HG02759 (cell line): ENCODE data around the gene IDNK.
"Not testable (repeated sequence)": the region's sequence is repeated elsewhere in the genome, so short reads cannot be mapped to it uniquely, and the experiment has no call there.

ENCODE experiments used
- ATAC-seq: cut with Tn5 transposase; IDR thresholded peaks from one replicate; pipeline ENCODE4 v1.9.1; 2021; ENCODE audit warnings: mild to moderate bottlenecking, moderate library complexity; ENCODE audit not compliant: unreplicated experiment

IDNK gene

GRCh38 chr9:83622939-83623678 is at the start of gene IDNK:
IDNK (plus strand) TSS chr9:83623143; CDS start chr9:83623172, 29 bp downstream.
- ATAC-seq = peak; percentile 83

GRCh38 chr9:83574482-83574881 is 48.5 kb upstream of the IDNK start:
- no peak for ATAC-seq

GRCh38 chr9:83582029-83582428 is 40.9 kb upstream of the IDNK start:
- no peak for ATAC-seq

GRCh38 chr9:83583151-83584014 is 39.6 kb upstream of the IDNK start:
- ATAC-seq = peak; percentile 69

GRCh38 chr9:83584995-83585394 is 37.9 kb upstream of the IDNK start:
- ATAC-seq = no peak

GRCh38 chr9:83588256-83588655 is 34.7 kb upstream of the IDNK start:
- no peak for ATAC-seq

- no peak for ATAC-seq
These were observed 25.9 kb upstream of the IDNK start for GRCh38 chr9:83596899-83597504.

- no peak for ATAC-seq
These were observed 24.5 kb upstream of the IDNK start for GRCh38 chr9:83598487-83598886.

GRCh38 chr9:83599071-83599470 is 23.9 kb upstream of the IDNK start:
- ATAC-seq = no peak

GRCh38 chr9:83601463-83601862 is 21.5 kb upstream of the IDNK start:
- no peak for ATAC-seq

GRCh38 chr9:83607620-83608019 is 15.3 kb upstream of the IDNK start:
- not testable (repeated sequence) for ATAC-seq

- not testable (repeated sequence) for ATAC-seq
These were observed 9.6 kb upstream of the IDNK start for GRCh38 chr9:83613298-83613697.

GRCh38 chr9:83617299-83617698 is 5.6 kb upstream of the IDNK start:
- no peak for ATAC-seq

- no peak for ATAC-seq
These were observed 1.9 kb upstream of the IDNK start for GRCh38 chr9:83620841-83621636.

GRCh38 chr9:83622433-83622938 is 457 bp upstream of the IDNK start:
- ATAC-seq = peak; percentile 61

GRCh38 chr9:83623679-83624076 is 735 bp downstream of the IDNK start:
- peak; percentile 21 for ATAC-seq

GRCh38 chr9:83625178-83625577 is 2.2 kb downstream of the IDNK start:
- no peak for ATAC-seq

- no peak for ATAC-seq
These were observed 5.6 kb downstream of the IDNK start for GRCh38 chr9:83628540-83628939.

- no peak for ATAC-seq
These were observed 6.6 kb downstream of the IDNK start for GRCh38 chr9:83629433-83630104.

- no peak for ATAC-seq
These were observed 8.1 kb downstream of the IDNK start for GRCh38 chr9:83630938-83631457.
